ENCODE results near the gene PLEKHA6.

PLEKHA6 gene

DNA sequence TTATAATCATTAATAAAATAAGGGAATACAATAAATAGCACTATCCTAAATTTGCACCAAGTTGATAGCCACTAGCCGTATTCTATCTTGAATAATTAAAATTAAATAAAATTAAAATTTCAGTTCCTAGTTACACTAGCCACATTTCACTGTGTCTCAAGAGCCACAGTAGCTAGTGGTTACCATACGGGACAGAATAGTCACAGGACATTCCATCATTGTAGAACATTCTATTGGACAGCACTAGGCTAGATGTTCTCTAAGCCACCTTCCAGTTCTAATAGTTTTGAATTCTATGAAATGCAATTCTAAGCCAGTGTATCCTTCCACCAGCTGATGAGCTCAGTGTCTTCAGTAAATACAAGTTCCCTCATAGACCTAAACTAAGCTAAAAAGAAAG is 74.8 kb downstream of the PLEKHA6 start:
- no peak for TF ChIP-seq CTCF (IDR thresholded peaks at IDR 0.05; ENCODE audit: control insufficient read depth, extremely low read depth, insufficient read depth)
- H3K4me3 ChIP-seq (ENCODE audit: low read depth, low read length) = no peak overlapping the region
- no peak for DNase-seq (ENCODE audit: low read depth)

GRCh38 chr1:204283711-204284651 is 75.7 kb downstream of the PLEKHA6 start:
- DNase-seq (ENCODE audit: low read depth) = no peak
- no peak overlapping the region for H3K4me3 ChIP-seq (ENCODE audit: low read depth, low read length)
- TF ChIP-seq CTCF (IDR thresholded peaks at IDR 0.05; ENCODE audit: control insufficient read depth, extremely low read depth, insufficient read depth) = no peak

GRCh38 chr1:204282761-204283221 is 76.9 kb downstream of the PLEKHA6 start:
- H3K4me3 ChIP-seq (ENCODE audit: low read depth, low read length) = no peak overlapping the region
- no peak for DNase-seq (ENCODE audit: low read depth)
- no peak for TF ChIP-seq CTCF (IDR thresholded peaks at IDR 0.05; ENCODE audit: control insufficient read depth, extremely low read depth, insufficient read depth)

DNA sequence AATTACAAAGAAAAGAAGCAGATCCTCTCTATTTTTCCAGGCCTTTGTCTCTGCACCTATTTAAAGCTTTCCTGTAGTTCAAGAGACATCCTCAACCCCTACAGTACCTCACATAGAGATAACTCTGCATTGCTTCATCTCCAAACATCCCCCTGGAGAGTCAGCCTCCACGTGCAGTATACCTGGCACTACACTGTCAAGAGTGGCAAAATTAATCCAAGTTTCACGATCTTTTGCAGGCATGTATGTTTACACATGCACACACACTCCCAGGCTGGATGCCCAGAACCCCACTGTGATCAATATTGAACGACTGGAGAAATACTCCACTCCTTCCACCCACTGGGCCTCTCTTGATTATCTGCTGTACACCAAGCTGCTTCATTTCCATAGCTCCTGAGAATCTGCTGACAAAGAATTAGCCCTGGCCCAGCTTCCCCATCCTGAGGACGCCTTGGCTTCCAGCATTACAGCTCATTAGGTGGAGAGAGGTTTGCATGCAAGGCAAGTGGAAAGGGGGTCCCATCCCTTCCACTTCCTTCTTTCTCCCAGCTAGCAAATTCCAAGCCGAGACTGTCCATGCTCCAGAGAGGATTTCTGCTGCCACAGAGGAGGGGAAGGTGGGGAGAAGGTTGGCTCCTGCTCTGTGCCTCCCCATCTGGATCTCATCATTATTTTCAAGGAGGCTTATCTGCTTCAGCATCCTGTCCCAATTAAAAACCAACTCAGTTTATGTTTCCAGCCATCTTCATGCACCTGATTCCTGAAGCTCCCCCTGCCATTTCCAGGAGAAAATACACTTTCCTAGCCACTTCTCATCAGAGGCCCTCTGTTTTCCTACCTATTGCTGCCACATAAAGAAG is 79.4 kb downstream of the PLEKHA6 start:
- no peak for DNase-seq (ENCODE audit: low read depth)
- no peak for TF ChIP-seq CTCF (IDR thresholded peaks at IDR 0.05; ENCODE audit: control insufficient read depth, extremely low read depth, insufficient read depth)

DNA sequence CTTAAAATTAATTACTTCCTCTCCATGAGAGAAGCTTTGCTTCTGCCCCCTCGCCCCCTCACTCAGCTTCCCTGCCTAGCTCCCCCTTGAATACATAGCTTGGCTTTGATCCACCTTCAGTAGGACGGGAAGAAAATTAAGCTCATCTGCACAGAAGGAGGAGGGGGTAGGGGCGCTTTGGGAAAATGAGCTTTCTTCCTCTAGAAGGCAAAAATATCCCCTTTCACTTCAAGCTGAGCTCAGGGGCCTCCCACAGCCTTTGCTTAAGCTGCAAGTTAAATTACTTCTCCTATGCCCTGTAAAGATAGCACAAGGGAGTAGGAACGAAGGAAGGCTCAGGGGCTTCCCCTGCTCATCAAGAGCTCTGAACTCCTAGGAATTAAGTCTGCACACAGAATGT is 80.8 kb downstream of the PLEKHA6 start:
- no peak for DNase-seq (ENCODE audit: low read depth)
- TF ChIP-seq CTCF (IDR thresholded peaks at IDR 0.05; ENCODE audit: control insufficient read depth, extremely low read depth, insufficient read depth) = no peak
- H3K4me3 ChIP-seq (ENCODE audit: low read depth, low read length) = no peak overlapping the region

More for the DNA sequence above, 79.4 kb downstream of the PLEKHA6 start:
- no peak overlapping the region for H3K4me3 ChIP-seq (ENCODE audit: low read depth, low read length)

GRCh38 chr1:204278251-204278650 is 81.5 kb downstream of the PLEKHA6 start:
- no peak overlapping the region for H3K4me3 ChIP-seq (ENCODE audit: low read depth, low read length)
- no peak for TF ChIP-seq CTCF (IDR thresholded peaks at IDR 0.05; ENCODE audit: control insufficient read depth, extremely low read depth, insufficient read depth)
- DNase-seq (ENCODE audit: low read depth) = no peak

Measured in LNCaP clone FGC (cell line).